Keratinocyte (primary cell): ENCODE results near the gene RER1.

Experiments used
- CTCF ChIP-seq, 3 experiments: IDR thresholded peaks in 1 of 3; conservative IDR thresholded peaks in 1 of 3; optimal IDR thresholded peaks in 1 of 3; 2 replicates in 2 of 3; 3 replicates in 1 of 3; pipeline versions ENCODE3 to v1.5.1; 2011; ENCODE audit warnings: low read length in 3 of 3, mild to moderate bottlenecking in 3 of 3, moderate library complexity in 2 of 3, control low read depth in 1 of 3, inconsistent platforms in 1 of 3; ENCODE audit not compliant: insufficient read depth in 2 of 3; ENCODE audit errors: extremely low read depth in 1 of 3
- EZH2 ChIP-seq: IDR thresholded peaks from one replicate; pipeline ENCODE4 v1.6.1; 2012; ENCODE audit warnings: inconsistent platforms, mild to moderate bottlenecking, low read length, moderate library complexity

GRCh38 chr1:2352341-2352896, 39.2 kb upstream of the RER1 start:
- TF ChIP-seq CTCF (optimal IDR thresholded peaks at IDR 0.05 in 1 of 3, IDR thresholded peaks at IDR 0.05 in 1 of 3, conservative IDR thresholded peaks at IDR 0.05 in 1 of 3; ENCODE audit: extremely low read depth in 1 of 3, insufficient read depth in 2 of 3, low read length in 3 of 3) (no peak), EZH2 (no peak)
